Liver (tissue), 9 donors: Measurements from ENCODE around the gene ADNP. TPM values are rescaled to one million over a fixed set of nuclear protein-coding genes. Genes with fewer than 3 reads are reported as not detected.

ENCODE experiments used
- DNase-seq: peaks from one replicate; pipeline ENCODE4 v3.0.0-alpha.2; 2017; ENCODE audit warnings: low spot score
- H3K27ac ChIP-seq, 2 donors: one replicate each; pipeline ENCODE4 v1.7.0; 2013; ENCODE audit warnings: inconsistent platforms in 2 of 2, low read length in 2 of 2, control low read depth in 1 of 2, low read depth in 1 of 2, mild to moderate bottlenecking in 1 of 2
- H3K27me3 ChIP-seq, 4 donors: one replicate each; pipeline versions ENCODE4 v1.6.1 to v1.7.0; 2013; ENCODE audit warnings: low read length in 3 of 4, inconsistent platforms in 1 of 4, mild to moderate bottlenecking in 1 of 4, moderate library complexity in 1 of 4; ENCODE audit not compliant: control insufficient read depth in 4 of 4, insufficient read depth in 4 of 4
- H3K36me3 ChIP-seq, 4 donors: one replicate each; pipeline versions ENCODE4 v1.6.1 to v1.7.0; 2013; ENCODE audit warnings: low read length in 3 of 4, mild to moderate bottlenecking in 3 of 4, low read depth in 1 of 4, moderate library complexity in 1 of 4; ENCODE audit not compliant: control insufficient read depth in 4 of 4, insufficient read depth in 3 of 4
- H3K4me1 ChIP-seq, 4 donors: one replicate each; pipeline versions ENCODE4 v1.6.1 to v1.7.0; 2013; ENCODE audit warnings: low read length in 3 of 4, mild to moderate bottlenecking in 3 of 4, moderate library complexity in 1 of 4; ENCODE audit not compliant: control insufficient read depth in 4 of 4, insufficient read depth in 4 of 4
- H3K4me3 ChIP-seq, 3 donors: one replicate each; pipeline versions ENCODE4 v1.6.1 to v1.7.0; 2013; ENCODE audit warnings: low read length in 3 of 3, control low read depth in 1 of 3, low read depth in 1 of 3, mild to moderate bottlenecking in 1 of 3
- H3K9ac ChIP-seq, 2 donors: one replicate each; pipeline ENCODE4 v1.7.0; 2013; ENCODE audit warnings: low read length in 2 of 2, mild to moderate bottlenecking in 2 of 2, moderate library complexity in 2 of 2, control low read depth in 1 of 2, low read depth in 1 of 2
- H3K9me3 ChIP-seq, 4 donors: one replicate each; pipeline versions ENCODE4 v1.6.1 to v1.7.0; 2013; ENCODE audit warnings: low read length in 3 of 4; ENCODE audit not compliant: control insufficient read depth in 4 of 4
- CTCF ChIP-seq: fragments of 150-350 bp; IDR thresholded peaks from 2 replicates; pipeline ENCODE4 v1.5.1; 2017; ENCODE audit warnings: improper control_type of control experiment, low read depth, low read length; ENCODE audit not compliant: missing input control
- EGR1 ChIP-seq, 2 donors: IDR thresholded peaks; 2 replicates each; pipeline ENCODE4 v1.6.1; 2016 to 2018; ENCODE audit warnings: antibody characterized with exemption in 2 of 2, low read depth in 2 of 2
- FOXA1 ChIP-seq: IDR thresholded peaks from 2 replicates; pipeline ENCODE4 v1.6.1; 2016; ENCODE audit warnings: antibody characterized with exemption
- FOXA2 ChIP-seq: IDR thresholded peaks from 2 replicates; pipeline ENCODE4 v1.6.1; 2016; ENCODE audit warnings: antibody characterized with exemption
- GABPA ChIP-seq, 2 donors: IDR thresholded peaks in 1 of 2; conservative IDR thresholded peaks in 1 of 2; 2 replicates each; pipeline ENCODE4 v1.6.1; 2016; ENCODE audit warnings: antibody characterized with exemption in 2 of 2, mild to moderate bottlenecking in 1 of 2, moderate library complexity in 1 of 2
- HNF4A ChIP-seq, 2 donors: conservative IDR thresholded peaks; 2 replicates each; pipeline ENCODE4 v1.6.1; 2016; ENCODE audit warnings: antibody characterized with exemption in 2 of 2, mild to moderate bottlenecking in 2 of 2
- HNF4G ChIP-seq: IDR thresholded peaks from 2 replicates; pipeline ENCODE4 v1.6.1; 2016; ENCODE audit warnings: antibody characterized with exemption
- JUND ChIP-seq, 2 donors: IDR thresholded peaks; 2 replicates each; pipeline ENCODE4 v1.6.1; 2016; ENCODE audit warnings: antibody characterized with exemption in 2 of 2
- NR2F2 ChIP-seq: IDR thresholded peaks from 2 replicates; pipeline ENCODE4 v1.6.1; 2016; ENCODE audit warnings: antibody characterized with exemption
- REST ChIP-seq: IDR thresholded peaks from 2 replicates; pipeline ENCODE4 v1.6.1; 2016; ENCODE audit warnings: antibody characterized with exemption, mild to moderate bottlenecking
- RXRA ChIP-seq, 2 donors: IDR thresholded peaks; 2 replicates each; pipeline ENCODE4 v1.6.1; 2017 to 2018; ENCODE audit warnings: antibody characterized with exemption in 2 of 2, mild to moderate bottlenecking in 1 of 2
- SP1 ChIP-seq: IDR thresholded peaks from 2 replicates; pipeline ENCODE4 v1.6.1; 2018; ENCODE audit warnings: antibody characterized with exemption, mild to moderate bottlenecking
- YY1 ChIP-seq: IDR thresholded peaks from 2 replicates; pipeline ENCODE4 v1.6.1; 2016; ENCODE audit warnings: antibody characterized with exemption, mild to moderate bottlenecking
- ZBTB33 ChIP-seq: IDR thresholded peaks from 2 replicates; pipeline ENCODE4 v1.6.1; 2016; ENCODE audit warnings: antibody characterized with exemption
- WGBS: extraction: QIAGEN DNeasy Blood & Tissue Kit; methylation state at CpG from one replicate; pipeline ENCODE4 v1.1.7; 2013; 5-methylcytosine and 5-hydroxymethylcytosine counted together
- polyA plus RNA-seq, 2 donors: library from polyadenylated mRNA; stranded (reverse) in 1 of 2; unstranded in 1 of 2; fragments of 200-250 nt in 1 of 2; fragments of >200 nt in 1 of 2; fragmentation: Nextera tagmentation in 1 of 2; extraction: Ambion mirVana in 1 of 2; gene quantifications; one replicate each; pipeline versions ENCODE4 v1.2.1 to v1.2.3, GENCODE V29; 2013 to 2015
- total RNA-seq, 2 donors: library from RNA; depleted of rRNA; stranded (reverse); fragments of >200 nt; gene quantifications; one replicate each; pipeline ENCODE4 v1.2.3, GENCODE V29; 2014
- TF ChIP-seq, protein P1 (sequence below): IDR thresholded peaks from 2 replicates; pipeline ENCODE4 v1.6.1; 2016; ENCODE audit warnings: antibody characterized with exemption
- donor health status: healthy.
- donor health status: healthy.
- donor health status: healthy.
- donor health status: healthy.
- donor health status: healthy.

Gene ADNP
- total and polyA plus RNA-seq, 4 donors = 9.3 to 25.4 (median 20.1) TPM

DNA sequence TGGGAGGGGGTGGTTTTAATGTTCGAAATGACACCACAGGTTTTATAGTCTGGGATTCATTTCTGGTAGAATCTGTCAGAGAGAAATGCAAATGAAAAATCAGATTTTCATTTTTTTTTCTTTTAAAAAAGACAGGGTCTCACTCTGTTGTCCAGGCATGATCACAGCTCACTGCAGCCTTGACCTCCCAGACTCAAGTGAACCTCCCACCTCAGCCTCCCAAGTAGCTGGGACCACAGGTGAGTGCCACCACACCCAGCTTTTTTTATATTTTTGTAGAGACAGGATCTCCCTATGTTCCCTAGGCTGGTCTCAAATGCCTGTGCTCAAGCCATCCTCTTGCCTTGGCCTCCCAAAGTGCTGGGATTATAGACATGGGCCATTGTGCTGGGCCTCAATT is 2.4 kb upstream of the ADNP start:
- no peak overlapping the region for H3K9ac ChIP-seq
- H3K4me3 ChIP-seq = no peak overlapping the region
- WGBS = 99% methylated on average over 1 of the region's 1 CpG
- H3K4me1 ChIP-seq = peaks cover 0 to 21% (median 14%) of the 10 kb centered on the region in 4 donors
- DNase-seq = no peak
- H3K27ac ChIP-seq = no peak overlapping the region
- H3K27me3 ChIP-seq = no peaks in the 10 kb centered on the region
- no peaks in the 10 kb centered on the region for H3K9me3 ChIP-seq
- H3K36me3 ChIP-seq = peaks cover 1 to 29% (median 24%) of the 10 kb centered on the region in 4 donors
- TF ChIP-seq HNF4G = no peak
- no peak for TF ChIP-seq GABPA (IDR thresholded peaks at IDR 0.05 in 1 of 2, conservative IDR thresholded peaks at IDR 0.05 in 1 of 2)
- TF ChIP-seq NR2F2 = no peak

- TF ChIP-seq ZBTB33 (no peak), NR2F2 (no peak), EGR1 (IDR thresholded peaks at IDR 0.05; ENCODE audit: low read depth in 2 of 2) (no peak), CTCF (no peak), FOXA2 (no peak), HNF4A (conservative IDR thresholded peaks at IDR 0.05) (no peak), JUND (IDR thresholded peaks at IDR 0.05) (no peak)
- no peak overlapping the region for H3K27ac ChIP-seq
- H3K9ac ChIP-seq = no peak overlapping the region
- WGBS = 77% methylated on average over 1 of the region's 1 CpG
- peaks cover 0 to 23% (median 19%) of the 10 kb centered on the region in 4 donors for H3K4me1 ChIP-seq
- no peaks in the 10 kb centered on the region for H3K9me3 ChIP-seq
- DNase-seq = no peak
- no peaks in the 10 kb centered on the region for H3K27me3 ChIP-seq
- no peak overlapping the region for H3K4me3 ChIP-seq
- peaks cover 1 to 32% (median 22%) of the 10 kb centered on the region in 4 donors for H3K36me3 ChIP-seq
These were observed 1.5 kb upstream of the ADNP start for GRCh38 chr20:50932691-50933280.

DNA sequence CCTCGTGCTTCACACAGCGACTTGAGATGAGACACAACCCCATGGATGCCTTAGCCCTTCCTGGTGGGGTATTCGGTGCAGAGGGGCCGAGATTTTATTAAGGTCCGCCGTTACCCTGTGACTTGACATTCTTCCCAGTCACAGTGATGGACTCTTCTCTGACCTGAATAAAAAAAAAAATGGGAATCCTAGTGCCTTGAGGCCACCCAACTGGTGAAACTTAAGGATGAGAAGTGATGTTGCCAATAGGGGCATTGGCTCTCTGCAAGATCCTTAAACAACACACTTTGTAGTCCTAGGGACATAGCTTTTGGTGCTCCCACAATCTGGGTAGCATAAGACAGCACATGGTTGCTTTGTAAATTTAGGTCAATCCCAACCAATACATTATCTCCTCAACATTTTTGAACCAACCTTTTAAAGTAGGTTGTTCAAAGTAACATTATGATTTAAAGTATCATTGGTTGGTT is 814 bp upstream of the ADNP start:
- Histone ChIP-seq H3K9me3 (no peaks in the 10 kb centered on the region), H3K27ac (peak overlapping the region; percentile 99 to 100), H3K4me1 (peaks cover 1 to 27% (median 25%) of the 10 kb centered on the region in 4 donors), H3K36me3 (peaks cover 1 to 27% (median 19%) of the 10 kb centered on the region in 4 donors), H3K9ac (peak overlapping the region; percentile 21 to 37), H3K4me3 (peak overlapping the region in 2 of 3 donors; percentile 62 to 100), H3K27me3 (no peaks in the 10 kb centered on the region)
- WGBS = 58% methylated on average over 6 of the region's 6 CpGs
- DNase-seq = no peak
- TF ChIP-seq REST (no peak), ZBTB33 (no peak), RXRA (IDR thresholded peaks at IDR 0.05) (no peak), YY1 (no peak), SP1 (no peak), FOXA1 (no peak), EGR1 (IDR thresholded peaks at IDR 0.05; ENCODE audit: low read depth in 2 of 2) (no peak), JUND (IDR thresholded peaks at IDR 0.05) (no peak)
- TF ChIP-seq, protein P1, sequence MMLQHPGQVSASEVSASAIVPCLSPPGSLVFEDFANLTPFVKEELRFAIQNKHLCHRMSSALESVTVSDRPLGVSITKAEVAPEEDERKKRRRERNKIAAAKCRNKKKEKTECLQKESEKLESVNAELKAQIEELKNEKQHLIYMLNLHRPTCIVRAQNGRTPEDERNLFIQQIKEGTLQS = no peak
